Measurements from ENCODE around the gene HK3. TPM values are rescaled to one million over a fixed set of nuclear protein-coding genes. Genes with fewer than 3 reads are reported as not detected.

Gene HK3
- total RNA-seq, 1 experiment from 2014 or later: 0.17 TPM

DNA sequence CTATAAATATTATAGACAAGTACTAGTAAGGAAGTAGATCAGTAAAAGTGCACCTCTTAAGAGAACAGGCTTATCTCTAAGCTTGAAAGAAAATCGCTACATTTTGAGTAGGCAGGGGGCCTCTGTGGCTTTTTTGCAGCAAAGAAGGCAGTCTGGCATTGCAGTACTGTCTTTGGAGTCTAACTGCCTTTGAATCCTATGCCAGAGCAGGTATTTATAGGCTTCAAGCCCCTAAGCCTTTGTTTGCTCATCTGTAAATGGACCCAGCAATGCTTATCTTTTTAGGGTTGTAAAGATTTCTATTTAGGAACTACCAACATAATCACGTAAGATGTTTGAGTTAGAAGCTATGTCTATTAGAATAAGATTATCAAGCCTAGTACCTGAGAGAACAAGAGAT is 23.7 kb upstream of the HK3 start:
- ATAC-seq: no peak
- Mint-ChIP-seq H3K9me3 (no peaks in the 10 kb centered on the region), H3K27ac (no peak overlapping the region), H3K27me3 (ENCODE audit: low read depth) (no peaks in the 10 kb centered on the region), H3K4me3 (no peak overlapping the region), H3K36me3 (no peaks in the 10 kb centered on the region), H3K4me1 (no peaks in the 10 kb centered on the region)
- DNase-seq (ENCODE audit: low spot score): no peak
- no peak for TF ChIP-seq ZNF232 (CRISPR knock-in tag; IDR thresholded peaks at IDR 0.05)
- no peak for TF ChIP-seq ATF6 (CRISPR knock-in tag; IDR thresholded peaks at IDR 0.05)
- TF ChIP-seq, protein P1, sequence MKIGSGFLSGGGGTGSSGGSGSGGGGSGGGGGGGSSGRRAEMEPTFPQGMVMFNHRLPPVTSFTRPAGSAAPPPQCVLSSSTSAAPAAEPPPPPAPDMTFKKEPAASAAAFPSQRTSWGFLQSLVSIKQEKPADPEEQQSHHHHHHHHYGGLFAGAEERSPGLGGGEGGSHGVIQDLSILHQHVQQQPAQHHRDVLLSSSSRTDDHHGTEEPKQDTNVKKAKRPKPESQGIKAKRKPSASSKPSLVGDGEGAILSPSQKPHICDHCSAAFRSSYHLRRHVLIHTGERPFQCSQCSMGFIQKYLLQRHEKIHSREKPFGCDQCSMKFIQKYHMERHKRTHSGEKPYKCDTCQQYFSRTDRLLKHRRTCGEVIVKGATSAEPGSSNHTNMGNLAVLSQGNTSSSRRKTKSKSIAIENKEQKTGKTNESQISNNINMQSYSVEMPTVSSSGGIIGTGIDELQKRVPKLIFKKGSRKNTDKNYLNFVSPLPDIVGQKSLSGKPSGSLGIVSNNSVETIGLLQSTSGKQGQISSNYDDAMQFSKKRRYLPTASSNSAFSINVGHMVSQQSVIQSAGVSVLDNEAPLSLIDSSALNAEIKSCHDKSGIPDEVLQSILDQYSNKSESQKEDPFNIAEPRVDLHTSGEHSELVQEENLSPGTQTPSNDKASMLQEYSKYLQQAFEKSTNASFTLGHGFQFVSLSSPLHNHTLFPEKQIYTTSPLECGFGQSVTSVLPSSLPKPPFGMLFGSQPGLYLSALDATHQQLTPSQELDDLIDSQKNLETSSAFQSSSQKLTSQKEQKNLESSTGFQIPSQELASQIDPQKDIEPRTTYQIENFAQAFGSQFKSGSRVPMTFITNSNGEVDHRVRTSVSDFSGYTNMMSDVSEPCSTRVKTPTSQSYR (CRISPR knock-in tag; IDR thresholded peaks at IDR 0.05): no peak
- TF ChIP-seq ATF1 (CRISPR knock-in tag; IDR thresholded peaks at IDR 0.05): no peak
- TF ChIP-seq CBFB (CRISPR knock-in tag; IDR thresholded peaks at IDR 0.05; ENCODE audit: low read depth): no peak
- no peak for TF ChIP-seq GRHL2 (CRISPR knock-in tag; IDR thresholded peaks at IDR 0.05; ENCODE audit: insufficient replicate concordance, severe bottlenecking)
- TF ChIP-seq, protein P2, sequence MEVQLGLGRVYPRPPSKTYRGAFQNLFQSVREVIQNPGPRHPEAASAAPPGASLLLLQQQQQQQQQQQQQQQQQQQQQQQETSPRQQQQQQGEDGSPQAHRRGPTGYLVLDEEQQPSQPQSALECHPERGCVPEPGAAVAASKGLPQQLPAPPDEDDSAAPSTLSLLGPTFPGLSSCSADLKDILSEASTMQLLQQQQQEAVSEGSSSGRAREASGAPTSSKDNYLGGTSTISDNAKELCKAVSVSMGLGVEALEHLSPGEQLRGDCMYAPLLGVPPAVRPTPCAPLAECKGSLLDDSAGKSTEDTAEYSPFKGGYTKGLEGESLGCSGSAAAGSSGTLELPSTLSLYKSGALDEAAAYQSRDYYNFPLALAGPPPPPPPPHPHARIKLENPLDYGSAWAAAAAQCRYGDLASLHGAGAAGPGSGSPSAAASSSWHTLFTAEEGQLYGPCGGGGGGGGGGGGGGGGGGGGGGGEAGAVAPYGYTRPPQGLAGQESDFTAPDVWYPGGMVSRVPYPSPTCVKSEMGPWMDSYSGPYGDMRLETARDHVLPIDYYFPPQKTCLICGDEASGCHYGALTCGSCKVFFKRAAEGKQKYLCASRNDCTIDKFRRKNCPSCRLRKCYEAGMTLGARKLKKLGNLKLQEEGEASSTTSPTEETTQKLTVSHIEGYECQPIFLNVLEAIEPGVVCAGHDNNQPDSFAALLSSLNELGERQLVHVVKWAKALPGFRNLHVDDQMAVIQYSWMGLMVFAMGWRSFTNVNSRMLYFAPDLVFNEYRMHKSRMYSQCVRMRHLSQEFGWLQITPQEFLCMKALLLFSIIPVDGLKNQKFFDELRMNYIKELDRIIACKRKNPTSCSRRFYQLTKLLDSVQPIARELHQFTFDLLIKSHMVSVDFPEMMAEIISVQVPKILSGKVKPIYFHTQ (CRISPR knock-in tag; IDR thresholded peaks at IDR 0.05): no peak
- no peak for TF ChIP-seq TCF7 (CRISPR knock-in tag; IDR thresholded peaks at IDR 0.05; ENCODE audit: low read depth)
- TF ChIP-seq JUN (CRISPR knock-in tag; IDR thresholded peaks at IDR 0.05): no peak
- TF ChIP-seq CREB1 (CRISPR knock-in tag; IDR thresholded peaks at IDR 0.05): no peak
- no peak for TF ChIP-seq RELA (CRISPR knock-in tag; IDR thresholded peaks at IDR 0.05; ENCODE audit: borderline replicate concordance)
- TF ChIP-seq, protein P3, sequence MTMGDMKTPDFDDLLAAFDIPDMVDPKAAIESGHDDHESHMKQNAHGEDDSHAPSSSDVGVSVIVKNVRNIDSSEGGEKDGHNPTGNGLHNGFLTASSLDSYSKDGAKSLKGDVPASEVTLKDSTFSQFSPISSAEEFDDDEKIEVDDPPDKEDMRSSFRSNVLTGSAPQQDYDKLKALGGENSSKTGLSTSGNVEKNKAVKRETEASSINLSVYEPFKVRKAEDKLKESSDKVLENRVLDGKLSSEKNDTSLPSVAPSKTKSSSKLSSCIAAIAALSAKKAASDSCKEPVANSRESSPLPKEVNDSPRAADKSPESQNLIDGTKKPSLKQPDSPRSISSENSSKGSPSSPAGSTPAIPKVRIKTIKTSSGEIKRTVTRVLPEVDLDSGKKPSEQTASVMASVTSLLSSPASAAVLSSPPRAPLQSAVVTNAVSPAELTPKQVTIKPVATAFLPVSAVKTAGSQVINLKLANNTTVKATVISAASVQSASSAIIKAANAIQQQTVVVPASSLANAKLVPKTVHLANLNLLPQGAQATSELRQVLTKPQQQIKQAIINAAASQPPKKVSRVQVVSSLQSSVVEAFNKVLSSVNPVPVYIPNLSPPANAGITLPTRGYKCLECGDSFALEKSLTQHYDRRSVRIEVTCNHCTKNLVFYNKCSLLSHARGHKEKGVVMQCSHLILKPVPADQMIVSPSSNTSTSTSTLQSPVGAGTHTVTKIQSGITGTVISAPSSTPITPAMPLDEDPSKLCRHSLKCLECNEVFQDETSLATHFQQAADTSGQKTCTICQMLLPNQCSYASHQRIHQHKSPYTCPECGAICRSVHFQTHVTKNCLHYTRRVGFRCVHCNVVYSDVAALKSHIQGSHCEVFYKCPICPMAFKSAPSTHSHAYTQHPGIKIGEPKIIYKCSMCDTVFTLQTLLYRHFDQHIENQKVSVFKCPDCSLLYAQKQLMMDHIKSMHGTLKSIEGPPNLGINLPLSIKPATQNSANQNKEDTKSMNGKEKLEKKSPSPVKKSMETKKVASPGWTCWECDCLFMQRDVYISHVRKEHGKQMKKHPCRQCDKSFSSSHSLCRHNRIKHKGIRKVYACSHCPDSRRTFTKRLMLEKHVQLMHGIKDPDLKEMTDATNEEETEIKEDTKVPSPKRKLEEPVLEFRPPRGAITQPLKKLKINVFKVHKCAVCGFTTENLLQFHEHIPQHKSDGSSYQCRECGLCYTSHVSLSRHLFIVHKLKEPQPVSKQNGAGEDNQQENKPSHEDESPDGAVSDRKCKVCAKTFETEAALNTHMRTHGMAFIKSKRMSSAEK (CRISPR knock-in tag; IDR thresholded peaks at IDR 0.05; ENCODE audit: borderline replicate concordance): no peak
- no peak for TF ChIP-seq EMX1 (CRISPR knock-in tag; IDR thresholded peaks at IDR 0.05)
- POLR2A ChIA-PET: no interaction called here
- CTCF ChIA-PET: no interaction called here

DNA sequence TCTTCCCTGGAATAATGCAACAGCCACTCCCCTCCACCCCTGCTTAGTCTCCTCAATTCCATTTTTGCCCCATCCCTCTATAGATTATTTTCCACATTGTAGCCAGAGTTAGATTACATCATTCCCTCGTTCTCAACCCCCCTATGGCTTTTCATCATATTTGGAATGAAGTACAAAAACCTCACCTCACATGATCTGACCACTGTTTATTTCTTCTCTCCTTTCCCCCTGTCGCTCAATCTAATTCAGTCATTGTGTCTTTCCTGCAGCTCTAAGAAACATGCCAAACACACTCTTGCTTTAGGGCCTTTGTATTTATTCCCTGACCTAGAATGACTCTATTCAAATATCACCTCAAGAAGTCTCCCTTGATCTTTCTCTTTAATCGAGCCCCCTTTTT is 22.6 kb upstream of the HK3 start:
- Mint-ChIP-seq H3K36me3 (no peaks in the 10 kb centered on the region), H3K4me1 (no peaks in the 10 kb centered on the region), H3K9me3 (no peaks in the 10 kb centered on the region), H3K4me3 (no peak overlapping the region), H3K27me3 (ENCODE audit: low read depth) (no peaks in the 10 kb centered on the region), H3K27ac (no peak overlapping the region; the same call in 1 of the 2 replicates)
- CTCF ChIA-PET: no interaction called here
- ATAC-seq (no peak), DNase-seq (ENCODE audit: low spot score) (no peak)
- POLR2A ChIA-PET: no interaction called here
- TF ChIP-seq ARID4B (CRISPR knock-in tag; IDR thresholded peaks at IDR 0.05; ENCODE audit: borderline replicate concordance): no peak
- no peak for TF ChIP-seq CBFB (CRISPR knock-in tag; IDR thresholded peaks at IDR 0.05; ENCODE audit: low read depth)
- TF ChIP-seq MAX (CRISPR knock-in tag; IDR thresholded peaks at IDR 0.05): no peak
- TF ChIP-seq, protein P4, sequence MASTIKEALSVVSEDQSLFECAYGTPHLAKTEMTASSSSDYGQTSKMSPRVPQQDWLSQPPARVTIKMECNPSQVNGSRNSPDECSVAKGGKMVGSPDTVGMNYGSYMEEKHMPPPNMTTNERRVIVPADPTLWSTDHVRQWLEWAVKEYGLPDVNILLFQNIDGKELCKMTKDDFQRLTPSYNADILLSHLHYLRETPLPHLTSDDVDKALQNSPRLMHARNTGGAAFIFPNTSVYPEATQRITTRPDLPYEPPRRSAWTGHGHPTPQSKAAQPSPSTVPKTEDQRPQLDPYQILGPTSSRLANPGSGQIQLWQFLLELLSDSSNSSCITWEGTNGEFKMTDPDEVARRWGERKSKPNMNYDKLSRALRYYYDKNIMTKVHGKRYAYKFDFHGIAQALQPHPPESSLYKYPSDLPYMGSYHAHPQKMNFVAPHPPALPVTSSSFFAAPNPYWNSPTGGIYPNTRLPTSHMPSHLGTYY (CRISPR knock-in tag; IDR thresholded peaks at IDR 0.05): no peak

All from WTC11 (cell line).